Kidney (tissue), 14 donors: ENCODE results near the gene SCLY. TPM values are rescaled to one million over a fixed set of nuclear protein-coding genes. Genes with fewer than 3 reads are reported as not detected.

Experiments used
- DNase-seq, 5 donors: peaks; one replicate each; pipeline ENCODE4 v3.0.0-alpha.2; 2013 to 2020
- FAIRE-seq: peaks from 2 replicates; lab custom pipeline; 2012; peaks lifted over from hg19 to GRCh38; lab: Jason Lieb, UNC
- H3K27ac ChIP-seq, 2 donors: one replicate each; pipeline ENCODE4 v1.7.0; 2013; ENCODE audit warnings: low read depth in 2 of 2, low read length in 2 of 2, inconsistent platforms in 1 of 2
- H3K27me3 ChIP-seq: one replicate; pipeline ENCODE4 v1.7.1; 2013; ENCODE audit warnings: low read length, inconsistent platforms; ENCODE audit not compliant: control insufficient read depth, insufficient read depth
- H3K36me3 ChIP-seq, 3 donors: one replicate each; pipeline versions ENCODE4 v1.7.0 to v1.7.1; 2013; ENCODE audit warnings: low read length in 3 of 3, control low read depth in 1 of 3, inconsistent platforms in 1 of 3; ENCODE audit not compliant: insufficient read depth in 3 of 3, control insufficient read depth in 2 of 3
- H3K4me1 ChIP-seq, 3 donors: one replicate each; pipeline versions ENCODE4 v1.7.0 to v1.7.1; 2013; ENCODE audit warnings: low read length in 3 of 3, inconsistent platforms in 1 of 3, low read depth in 1 of 3; ENCODE audit not compliant: control insufficient read depth in 2 of 3, insufficient read depth in 2 of 3
- H3K4me3 ChIP-seq, 3 donors: one replicate each; pipeline versions ENCODE4 v1.7.0 to v1.8.1; 2013; ENCODE audit warnings: low read length in 3 of 3, control low read depth in 1 of 3, inconsistent platforms in 1 of 3
- H3K9ac ChIP-seq, 3 donors: one replicate each; pipeline versions ENCODE4 v1.7.0 to v1.7.1; 2013; ENCODE audit warnings: low read length in 3 of 3, control low read depth in 1 of 3, inconsistent platforms in 1 of 3
- H3K9me3 ChIP-seq, 3 donors: one replicate each; pipeline versions ENCODE4 v1.7.0 to v1.7.1; 2013; ENCODE audit warnings: low read length in 3 of 3, control low read depth in 1 of 3, inconsistent platforms in 1 of 3; ENCODE audit not compliant: control insufficient read depth in 2 of 3, insufficient read depth in 1 of 3
- intact Hi-C: fragments of 100-400 bp; cut with DNase I; formaldehyde crosslinking; loops from one replicate; pipeline ENCODE4 v1.11.1; 2022
- polyA plus RNA-seq: library from polyadenylated mRNA; stranded (reverse); fragments of 350-450 nt; fragmentation: Illumina TruSeq; extraction: RNeasy Lipid Tissue Mini Kit (QIAGEN cat#74804); gene quantifications from one replicate; pipeline ENCODE4 v1.2.3, GENCODE V29; 2014; ENCODE audit warnings: low read depth, low replicate concordance; ENCODE audit not compliant: insufficient read depth
- total RNA-seq: library from RNA; stranded (reverse); fragmentation: NEBNext Ultra II Directional; extraction: Animal tissue kit (Norgen Biotek cat#: 25700); gene quantifications from one replicate; pipeline ENCODE4 v1.2.1, GENCODE V29; 2021
- TF ChIP-seq, protein P1 (sequence below): IDR thresholded peaks from 3 replicates; pipeline ENCODE4 v1.5.1; 2012; ENCODE audit warnings: mild to moderate bottlenecking, moderate library complexity, borderline replicate concordance; ENCODE audit not compliant: insufficient read depth; ENCODE audit errors: extremely low read depth
- donor health status: control.
- donor health status: control.
- donor health status: control.
- donor health status: control.
- donor health status: control.
- donor health status: DM: yes; HTN: yes; CAD: no.
- donor health status: Normal renal cell carcinoma (clear cell type).

Gene SCLY
- total and polyA plus RNA-seq, 2 donors from 2014 or later = 18.3 to 21.9 TPM

DNA sequence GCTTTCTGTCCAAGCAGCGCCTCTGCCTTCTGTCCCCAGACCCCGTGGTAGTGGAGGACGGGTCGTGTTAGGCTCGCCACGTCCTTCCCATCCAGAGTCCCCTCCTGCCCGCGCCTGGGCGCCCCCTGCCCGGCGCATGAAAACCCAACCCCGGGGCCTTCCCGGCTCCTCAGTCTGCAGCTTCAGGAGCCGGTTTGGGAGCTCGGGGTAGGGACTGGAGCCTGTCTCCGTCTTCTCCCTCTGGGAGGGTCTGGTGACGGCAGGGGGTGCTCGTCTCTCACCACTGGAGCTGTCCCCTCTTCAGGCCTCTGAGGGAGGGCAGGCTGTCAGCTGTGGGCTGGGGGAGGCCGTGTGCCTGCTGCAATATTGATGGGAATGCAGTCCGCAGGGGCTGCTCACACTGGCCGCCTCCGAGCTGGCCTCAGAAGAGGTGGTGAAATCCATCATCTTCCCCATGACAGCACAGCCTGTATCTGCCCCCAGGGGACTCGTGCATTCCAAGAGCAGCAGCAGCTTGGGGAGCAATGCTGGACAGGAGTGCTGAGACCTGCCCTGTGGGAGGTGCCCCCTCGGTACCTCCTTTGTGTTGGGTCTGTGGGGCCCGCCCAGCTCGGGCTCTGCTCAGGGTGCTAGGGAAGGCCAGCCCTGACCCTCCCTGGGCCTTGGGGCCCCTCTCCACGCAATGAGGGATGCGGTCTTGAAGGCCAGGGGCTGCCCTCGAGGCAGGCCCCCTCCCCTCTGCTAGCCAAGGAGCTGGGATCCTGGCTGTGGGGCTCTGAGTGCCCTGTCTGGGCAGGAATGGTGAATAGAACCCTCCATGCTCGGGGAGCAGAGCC lies 59.9 kb downstream of the SCLY start:
- no peaks in the 10 kb centered on the region for H3K36me3 ChIP-seq
- H3K27me3 ChIP-seq = no peaks in the 10 kb centered on the region
- no peaks in the 10 kb centered on the region for H3K9me3 ChIP-seq
- H3K9ac ChIP-seq = no peak overlapping the region
- intact Hi-C loops = no loop called here
- peak; percentile 59 to 92 (median 89) for DNase-seq
- H3K4me1 ChIP-seq = no peaks in the 10 kb centered on the region
- TF ChIP-seq, protein P1, sequence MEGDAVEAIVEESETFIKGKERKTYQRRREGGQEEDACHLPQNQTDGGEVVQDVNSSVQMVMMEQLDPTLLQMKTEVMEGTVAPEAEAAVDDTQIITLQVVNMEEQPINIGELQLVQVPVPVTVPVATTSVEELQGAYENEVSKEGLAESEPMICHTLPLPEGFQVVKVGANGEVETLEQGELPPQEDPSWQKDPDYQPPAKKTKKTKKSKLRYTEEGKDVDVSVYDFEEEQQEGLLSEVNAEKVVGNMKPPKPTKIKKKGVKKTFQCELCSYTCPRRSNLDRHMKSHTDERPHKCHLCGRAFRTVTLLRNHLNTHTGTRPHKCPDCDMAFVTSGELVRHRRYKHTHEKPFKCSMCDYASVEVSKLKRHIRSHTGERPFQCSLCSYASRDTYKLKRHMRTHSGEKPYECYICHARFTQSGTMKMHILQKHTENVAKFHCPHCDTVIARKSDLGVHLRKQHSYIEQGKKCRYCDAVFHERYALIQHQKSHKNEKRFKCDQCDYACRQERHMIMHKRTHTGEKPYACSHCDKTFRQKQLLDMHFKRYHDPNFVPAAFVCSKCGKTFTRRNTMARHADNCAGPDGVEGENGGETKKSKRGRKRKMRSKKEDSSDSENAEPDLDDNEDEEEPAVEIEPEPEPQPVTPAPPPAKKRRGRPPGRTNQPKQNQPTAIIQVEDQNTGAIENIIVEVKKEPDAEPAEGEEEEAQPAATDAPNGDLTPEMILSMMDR = no peak
- no peak overlapping the region for H3K27ac ChIP-seq
- no peak overlapping the region for H3K4me3 ChIP-seq
- no peak for FAIRE-seq

DNA sequence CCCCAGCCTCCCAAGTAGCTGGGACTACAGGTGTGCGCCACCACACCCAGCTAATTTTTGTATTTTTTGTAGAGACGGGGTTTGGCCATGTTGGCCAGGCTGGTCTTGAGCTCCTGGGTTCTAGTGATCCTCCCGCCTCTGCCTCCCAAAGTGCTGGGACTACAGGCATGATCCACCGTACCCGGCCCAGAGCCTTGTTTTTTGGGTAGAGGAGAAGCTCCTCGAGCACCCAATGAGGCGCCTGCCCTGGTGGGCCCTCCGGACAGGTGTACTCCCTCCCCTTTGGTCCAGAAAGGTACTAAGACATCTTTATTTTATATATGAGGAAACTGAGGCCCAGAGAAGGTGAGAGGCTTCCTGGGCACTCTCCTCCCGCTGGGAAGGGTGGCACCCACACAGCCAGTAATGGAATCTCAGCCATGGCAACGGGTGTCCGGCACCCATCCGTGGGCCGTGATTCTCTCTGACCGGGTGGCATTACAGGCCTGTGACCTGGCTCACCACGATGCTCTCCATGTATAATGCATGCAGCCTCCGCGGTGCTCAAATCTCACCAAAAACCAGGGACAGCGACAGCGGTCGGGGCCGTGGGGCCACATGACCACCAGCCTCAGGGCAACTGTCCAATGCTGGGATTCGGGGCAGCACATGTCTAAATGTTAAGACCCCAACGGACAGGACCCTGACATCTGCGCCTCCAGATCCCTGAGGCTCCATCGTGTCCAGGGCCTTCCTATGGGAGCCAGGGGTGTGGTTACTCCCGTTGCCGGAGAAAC lies 60.9 kb downstream of the SCLY start:
- H3K36me3 ChIP-seq = no peaks in the 10 kb centered on the region
- H3K4me3 ChIP-seq = no peak overlapping the region
- TF ChIP-seq, protein P1 = no peak
- no peaks in the 10 kb centered on the region for H3K27me3 ChIP-seq
- no peak overlapping the region for H3K27ac ChIP-seq
- H3K9ac ChIP-seq = no peak overlapping the region
- intact Hi-C loops = no loop called here
- DNase-seq = peak in 2 of 5 donors; percentile 38 to 51
- peaks cover 0 to under 1% (median 0%) of the 10 kb centered on the region in 3 donors for H3K4me1 ChIP-seq
- no peak for FAIRE-seq
- peaks cover 0 to 4% (median 0%) of the 10 kb centered on the region in 3 donors for H3K9me3 ChIP-seq

DNA sequence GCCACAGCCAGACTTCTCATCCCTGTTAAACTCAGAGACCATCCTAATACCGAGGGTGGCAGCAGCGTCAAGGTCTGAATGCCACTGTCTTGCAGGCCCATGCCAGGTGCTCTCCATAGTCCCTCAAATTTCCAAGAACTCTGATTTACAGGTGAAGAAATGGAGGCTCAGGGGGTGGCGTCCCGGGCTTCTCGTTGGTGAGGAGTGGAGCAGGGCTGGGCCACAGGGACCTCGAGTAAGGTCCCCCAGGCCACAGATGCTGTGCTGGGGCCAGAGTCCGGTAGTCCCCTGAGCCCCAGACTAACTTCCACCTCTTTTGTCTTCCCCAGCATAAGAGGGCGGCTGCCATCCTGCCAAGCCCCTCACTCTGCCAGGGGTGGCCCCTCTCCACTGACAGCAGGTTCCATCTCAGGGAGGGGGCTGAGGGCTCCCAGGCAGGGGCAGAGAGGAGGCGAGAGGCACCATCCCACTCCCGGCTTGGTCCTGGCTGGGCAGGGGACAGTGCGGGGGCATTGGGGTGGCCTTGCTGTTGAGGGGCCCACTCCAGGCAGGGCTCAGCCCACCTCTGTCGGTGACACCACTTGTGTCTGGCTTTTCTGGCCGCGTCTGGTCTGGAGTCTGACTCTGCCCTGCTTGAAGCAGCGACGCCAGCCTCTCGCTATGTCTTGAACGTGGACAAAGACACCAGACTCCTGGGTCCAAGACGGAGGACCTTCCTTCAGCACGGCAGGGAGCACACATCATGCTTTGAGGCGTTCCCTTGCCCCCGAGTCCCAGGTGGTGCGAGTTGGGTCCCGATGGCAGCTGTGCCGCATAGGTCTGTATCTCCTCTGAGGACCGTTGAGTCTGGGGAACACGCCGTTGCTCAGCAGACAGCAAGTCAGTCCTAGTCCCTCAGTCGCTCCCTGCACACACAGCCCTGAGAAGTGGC lies 61.8 kb downstream of the SCLY start:
- FAIRE-seq = no peak
- no peaks in the 10 kb centered on the region for H3K36me3 ChIP-seq
- no peak overlapping the region for H3K4me3 ChIP-seq
- H3K27me3 ChIP-seq = no peaks in the 10 kb centered on the region
- DNase-seq = peak in 2 of 5 donors; percentile 43 to 72
- peaks cover 0 to 4% (median 3%) of the 10 kb centered on the region in 3 donors for H3K4me1 ChIP-seq
- intact Hi-C loops = no loop called here
- H3K9me3 ChIP-seq = peaks cover 0 to 4% (median 0%) of the 10 kb centered on the region in 3 donors
- H3K9ac ChIP-seq = no peak overlapping the region
- H3K27ac ChIP-seq = no peak overlapping the region
- TF ChIP-seq, protein P1 = no peak
